H1 (cell line): ENCODE data around the gene STK39. TPM values are rescaled to one million over a fixed set of nuclear protein-coding genes. Genes with fewer than 3 reads are reported as not detected.

Experiments used
- CTCF ChIA-PET: fragments of 300-600 bp; sonication (Branson Sonifier 250); formaldehyde crosslinking; loops from one replicate; lab custom pipeline; 2021; ENCODE audit not compliant: partially characterized antibody; lab: Charles Lee
- POLR2A ChIA-PET: fragments of 300-600 bp; sonication (Branson Sonifier 250); formaldehyde crosslinking; loops from one replicate; lab custom pipeline; 2021; ENCODE audit warnings: inconsistent platforms; ENCODE audit not compliant: partially characterized antibody; lab: Charles Lee
- DNase-seq, 2 experiments: peaks; one replicate each; pipeline versions ENCODE4 v3.0.0 to v3.0.0-alpha.2; 2010 to 2022; ENCODE audit warnings: low spot score in 2 of 2, low read depth in 1 of 2, mixed read lengths in 1 of 2
- FAIRE-seq: peaks from 2 replicates; lab custom pipeline; 2011; peaks lifted over from hg19 to GRCh38; lab: Jason Lieb, UNC
- H2AFZ ChIP-seq: 2 replicates; pipeline ENCODE4 v1.8.1; 2012; ENCODE audit warnings: low read length, inconsistent platforms
- H2AK5ac ChIP-seq: 2 replicates; pipeline ENCODE4 v1.6.1; 2013; ENCODE audit warnings: low read depth, low read length
- H2BK120ac ChIP-seq: replicated peaks from 2 replicates; pipeline ENCODE3; 2013; ENCODE audit warnings: low read depth, low read length, inconsistent platforms
- H2BK12ac ChIP-seq: 2 replicates; pipeline ENCODE4 v1.6.1; 2013; ENCODE audit warnings: low read depth, low read length
- H2BK15ac ChIP-seq: 2 replicates; pipeline ENCODE4 v1.6.1; 2013; ENCODE audit warnings: low read length
- H2BK20ac ChIP-seq: 2 replicates; pipeline ENCODE4 v1.6.1; 2013; ENCODE audit warnings: low read length
- H2BK5ac ChIP-seq: 2 replicates; pipeline ENCODE4 v1.6.1; 2013; ENCODE audit warnings: low read depth, low read length
- H3K14ac ChIP-seq: 2 replicates; pipeline ENCODE4 v1.6.1; 2013; ENCODE audit warnings: inconsistent platforms; ENCODE audit not compliant: insufficient read length
- H3K18ac ChIP-seq: 2 replicates; pipeline ENCODE4 v1.6.1; 2013; ENCODE audit warnings: low read length; ENCODE audit errors: extremely low read depth
- H3K23ac ChIP-seq: 2 replicates; pipeline ENCODE4 v1.6.1; 2013; ENCODE audit warnings: inconsistent platforms; ENCODE audit not compliant: insufficient read length
- H3K23me2 ChIP-seq: 2 replicates; pipeline ENCODE4 v1.6.1; 2013; ENCODE audit warnings: low read depth, low read length
- H3K27ac ChIP-seq: 2 replicates; pipeline ENCODE4 v1.6.1; 2011; ENCODE audit warnings: low read depth, low read length, inconsistent platforms
- H3K27me3 ChIP-seq, 4 experiments: replicated peaks in 1 of 4; 1 replicate in 1 of 4; 2 replicates in 3 of 4; pipeline versions ENCODE4 v1.6.1 to v1.8.1; 2011 to 2013; ENCODE audit warnings: low read length in 3 of 4, mild to moderate bottlenecking in 3 of 4, inconsistent platforms in 2 of 4, mixed read lengths in 2 of 4, moderate library complexity in 1 of 4; ENCODE audit not compliant: control insufficient read depth in 3 of 4, insufficient read depth in 3 of 4; ENCODE audit errors: extremely low read depth in 1 of 4
- H3K36me3 ChIP-seq, 4 experiments: 2 replicates each; pipeline versions ENCODE4 v1.6.1 to v1.8.1; 2011 to 2013; ENCODE audit warnings: mild to moderate bottlenecking in 4 of 4, low read length in 3 of 4, moderate library complexity in 2 of 4, control low read depth in 1 of 4, inconsistent platforms in 1 of 4; ENCODE audit not compliant: insufficient read depth in 4 of 4, control insufficient read depth in 2 of 4
- H3K4ac ChIP-seq: replicated peaks from 2 replicates; pipeline ENCODE3; 2013; ENCODE audit warnings: low read length, low read depth, mixed read lengths, inconsistent platforms; ENCODE audit not compliant: insufficient read length
- H3K4me1 ChIP-seq, 4 experiments: replicated peaks in 1 of 4; 1 replicate in 1 of 4; 2 replicates in 3 of 4; pipeline versions ENCODE4 v1.6.1 to v1.8.1; 2011 to 2013; ENCODE audit warnings: low read length in 3 of 4, inconsistent platforms in 2 of 4, mixed read lengths in 1 of 4; ENCODE audit not compliant: insufficient read depth in 4 of 4, control insufficient read depth in 3 of 4
- H3K4me2 ChIP-seq, 2 experiments: 2 replicates each; pipeline versions ENCODE4 v1.6.1 to v1.8.1; 2011 to 2013; ENCODE audit warnings: low read depth in 2 of 2, low read length in 2 of 2, control low read depth in 1 of 2, inconsistent platforms in 1 of 2, mild to moderate bottlenecking in 1 of 2; ENCODE audit not compliant: insufficient read depth in 1 of 2
- H3K4me3 ChIP-seq, 4 experiments: fragments of 200-600, 300-600 bp in 1 of 4; sonication (generic), shearing (Covaris generic), sonication (Bioruptor Twin) in 1 of 4; 2 replicates each; pipeline versions ENCODE4 v1.5.1 to v1.8.1; 2011 to 2016; ENCODE audit warnings: low read length in 4 of 4, low read depth in 3 of 4, control low read depth in 2 of 4, inconsistent platforms in 2 of 4, mild to moderate bottlenecking in 2 of 4, mixed read lengths in 1 of 4, moderate library complexity in 1 of 4; ENCODE audit not compliant: insufficient read depth in 2 of 4; ENCODE audit errors: extremely low read depth in 1 of 4
- H3K56ac ChIP-seq: replicated peaks from 2 replicates; pipeline ENCODE3; 2013; ENCODE audit warnings: low read depth, mild to moderate bottlenecking, mixed read lengths, low read length, inconsistent platforms; ENCODE audit not compliant: insufficient read length
- H3K79me1 ChIP-seq: 2 replicates; pipeline ENCODE4 v1.6.1; 2013; ENCODE audit warnings: low read depth, low read length, control low read depth
- H3K79me2 ChIP-seq, 2 experiments: 2 replicates each; pipeline versions ENCODE4 v1.6.1 to v1.8.1; 2012 to 2013; ENCODE audit warnings: low read length in 2 of 2, mild to moderate bottlenecking in 2 of 2, inconsistent platforms in 1 of 2; ENCODE audit not compliant: insufficient read depth in 2 of 2, control insufficient read depth in 1 of 2
- H3K9ac ChIP-seq, 4 experiments: replicated peaks in 1 of 4; 1 replicate in 1 of 4; 2 replicates in 3 of 4; pipeline versions ENCODE4 v1.6.1 to v1.8.1; 2011 to 2013; ENCODE audit warnings: low read depth in 3 of 4, low read length in 3 of 4, control low read depth in 2 of 4, mild to moderate bottlenecking in 2 of 4, moderate library complexity in 2 of 4, inconsistent platforms in 1 of 4; ENCODE audit errors: extremely low read depth in 1 of 4
- H3K9me3 ChIP-seq, 2 experiments: 2 replicates each; pipeline versions ENCODE4 v1.6.1 to v1.8.1; 2012 to 2013; ENCODE audit warnings: mild to moderate bottlenecking in 2 of 2, moderate library complexity in 2 of 2, control low read depth in 1 of 2, inconsistent platforms in 1 of 2, low read depth in 1 of 2, low read length in 1 of 2, mixed read lengths in 1 of 2; ENCODE audit not compliant: insufficient read depth in 2 of 2
- H4K20me1 ChIP-seq, 2 experiments: replicated peaks in 1 of 2; 2 replicates each; pipeline versions ENCODE3 to v1.8.1; 2011 to 2013; ENCODE audit warnings: inconsistent platforms in 2 of 2, low read length in 2 of 2, mild to moderate bottlenecking in 1 of 2; ENCODE audit not compliant: insufficient read depth in 2 of 2, control insufficient read depth in 1 of 2
- H4K5ac ChIP-seq: 2 replicates; pipeline ENCODE4 v1.6.1; 2013; ENCODE audit warnings: low read length, low read depth, mixed read lengths, inconsistent platforms; ENCODE audit not compliant: insufficient read length
- H4K8ac ChIP-seq: 2 replicates; pipeline ENCODE4 v1.8.0; 2013; ENCODE audit warnings: mild to moderate bottlenecking, moderate library complexity, low read length, inconsistent platforms; ENCODE audit not compliant: insufficient read depth; ENCODE audit errors: extremely low read depth
- H4K91ac ChIP-seq: replicated peaks from 2 replicates; pipeline ENCODE3; 2013; ENCODE audit warnings: low read length, mixed read lengths, inconsistent platforms; ENCODE audit not compliant: insufficient read length
- BCL11A ChIP-seq, 2 experiments: IDR thresholded peaks; one replicate each; pipeline ENCODE4 v1.6.1; 2011; ENCODE audit warnings: low read depth in 2 of 2, low read length in 2 of 2, mild to moderate bottlenecking in 2 of 2
- CEBPB ChIP-seq: IDR thresholded peaks from 2 replicates; pipeline ENCODE4 v1.6.1; 2012; ENCODE audit warnings: low read depth, low read length
- GABPA ChIP-seq: IDR thresholded peaks from 2 replicates; pipeline ENCODE4 v1.6.1; 2011; ENCODE audit warnings: mild to moderate bottlenecking, low read length, moderate library complexity, borderline replicate concordance; ENCODE audit not compliant: insufficient read depth
- GTF2F1 ChIP-seq: IDR thresholded peaks from 2 replicates; pipeline ENCODE4 v1.6.1; 2012; ENCODE audit warnings: low read depth, low read length, improper control_type of control experiment, borderline replicate concordance
- JUN ChIP-seq: IDR thresholded peaks from 2 replicates; pipeline ENCODE4 v1.6.1; 2011; ENCODE audit warnings: low read depth, mild to moderate bottlenecking, improper control_type of control experiment, low read length
- KDM5A ChIP-seq: fragments of 200-600 bp; IDR thresholded peaks from 2 replicates; pipeline ENCODE4 v1.7.1; 2012; ENCODE audit warnings: mild to moderate bottlenecking, low read length, inconsistent platforms, mixed read lengths
- RBBP5 ChIP-seq: IDR thresholded peaks from 2 replicates; pipeline ENCODE4 v1.7.1; 2012; ENCODE audit warnings: low read depth, mild to moderate bottlenecking, inconsistent platforms, low read length, moderate library complexity, borderline replicate concordance
- RXRA ChIP-seq: IDR thresholded peaks from 2 replicates; pipeline ENCODE4 v1.6.1; 2011; ENCODE audit warnings: low read depth, mild to moderate bottlenecking, low read length, moderate library complexity; ENCODE audit not compliant: insufficient read depth
- SRF ChIP-seq: IDR thresholded peaks from 2 replicates; pipeline ENCODE4 v1.6.1; 2011; ENCODE audit warnings: mild to moderate bottlenecking, low read depth, low read length, moderate library complexity
- TCF12 ChIP-seq: IDR thresholded peaks from 2 replicates; pipeline ENCODE4 v1.6.1; 2011; ENCODE audit warnings: low read depth, mild to moderate bottlenecking, low read length
- YY1 ChIP-seq: IDR thresholded peaks from 2 replicates; pipeline ENCODE4 v1.6.1; 2011; ENCODE audit warnings: low read depth, mild to moderate bottlenecking, low read length
- WGBS, 2 experiments: shearing (Covaris generic) in 1 of 2; methylation state at CpG; one replicate each; pipeline versions ENCODE4 v1.1.6 to v1.1.7; 2013 to 2015; ENCODE audit warnings: low lambda C conversion rate in 2 of 2, mixed read lengths in 2 of 2, inconsistent platforms in 1 of 2, low coverage in 1 of 2, missing lambda C conversion rate in 1 of 2; ENCODE audit not compliant: insufficient replicate concordance in 2 of 2, insufficient coverage in 1 of 2, insufficient read length in 1 of 2; ENCODE audit errors: extremely low coverage in 1 of 2, missing lambda C conversion rate in 1 of 2; 5-methylcytosine and 5-hydroxymethylcytosine counted together
- polyA plus RNA-seq, 7 experiments: library from polyadenylated mRNA; depleted of rRNA in 3 of 7; stranded (reverse) in 5 of 7; unstranded in 2 of 7; fragments of >200 nt in 5 of 7; fragments of 200-250 nt in 2 of 7; gene quantifications; 1 replicate in 5 of 7; 2 replicates in 1 of 7; 4 replicates in 1 of 7; pipeline versions ENCODE4 v1.2.1 to v1.2.3, GENCODE V29; 2011 to 2013; ENCODE audit warnings: missing spikeins in 2 of 7, mixed read lengths in 2 of 7
- total RNA-seq: library from RNA; stranded (reverse); fragmentation: NEBNext Ultra II Directional; extraction: Animal tissue kit (Norgen Biotek cat#: 25700); gene quantifications from 2 replicates; pipeline ENCODE4 v1.2.1, GENCODE V29; 2021
- TF ChIP-seq, protein P1 (sequence below): IDR thresholded peaks from 2 replicates; pipeline ENCODE4 v1.6.1; 2012; ENCODE audit warnings: low read length, inconsistent platforms

Gene STK39
- total and polyA plus RNA-seq, 2 of the 8 experiments (the other 6 are each of a cell fraction or from before 2014, with no cell fraction given) = 13.7 to 23.8 TPM

DNA sequence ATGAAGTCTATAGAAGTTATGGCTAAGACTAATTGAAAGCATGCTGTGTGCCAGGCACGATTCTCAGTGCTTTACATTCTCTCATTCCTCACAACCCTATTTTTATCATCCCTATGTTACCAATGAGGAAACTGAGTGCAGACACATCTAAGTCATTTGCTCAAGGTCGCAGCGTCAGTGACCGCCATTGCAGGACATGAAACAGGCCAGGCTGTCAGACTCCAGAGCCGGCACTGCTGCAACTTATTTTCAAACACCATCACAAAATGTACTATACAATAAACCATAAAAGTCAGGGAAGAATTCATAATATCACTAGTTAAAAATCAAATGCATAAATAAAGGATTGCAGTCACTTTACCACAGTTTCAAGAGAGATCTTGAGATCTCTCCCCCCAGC lies 5.6 kb downstream of the STK39 start:
- 91% methylated on average over 5 of the region's 5 CpGs; no CpG with 5 or more reads in 1 of the 2 experiments for WGBS, 2 experiments
- CTCF ChIA-PET = interaction anchor here (0.6 kb wide), 1 partner anchor 67 kb away, joined by 3 read pairs; no protein-coding TSS in a partner anchor
- no peak for TF ChIP-seq KDM5A
- TF ChIP-seq TCF12 = no peak
- TF ChIP-seq RBBP5 = no peak
- no peak for TF ChIP-seq GABPA
- TF ChIP-seq CEBPB = no peak
- TF ChIP-seq RXRA = no peak
- TF ChIP-seq SRF = no peak
- no peak for TF ChIP-seq GTF2F1
- TF ChIP-seq, protein P1, sequence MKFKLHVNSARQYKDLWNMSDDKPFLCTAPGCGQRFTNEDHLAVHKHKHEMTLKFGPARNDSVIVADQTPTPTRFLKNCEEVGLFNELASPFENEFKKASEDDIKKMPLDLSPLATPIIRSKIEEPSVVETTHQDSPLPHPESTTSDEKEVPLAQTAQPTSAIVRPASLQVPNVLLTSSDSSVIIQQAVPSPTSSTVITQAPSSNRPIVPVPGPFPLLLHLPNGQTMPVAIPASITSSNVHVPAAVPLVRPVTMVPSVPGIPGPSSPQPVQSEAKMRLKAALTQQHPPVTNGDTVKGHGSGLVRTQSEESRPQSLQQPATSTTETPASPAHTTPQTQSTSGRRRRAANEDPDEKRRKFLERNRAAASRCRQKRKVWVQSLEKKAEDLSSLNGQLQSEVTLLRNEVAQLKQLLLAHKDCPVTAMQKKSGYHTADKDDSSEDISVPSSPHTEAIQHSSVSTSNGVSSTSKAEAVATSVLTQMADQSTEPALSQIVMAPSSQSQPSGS = no peak
- no peak for TF ChIP-seq BCL11A (IDR thresholded peaks at IDR 0.05; ENCODE audit: low read depth in 2 of 2, low read length in 2 of 2)
- TF ChIP-seq YY1 = no peak
- no peak for TF ChIP-seq JUN

More for the DNA sequence above, 5.6 kb downstream of the STK39 start:
- H2BK120ac ChIP-seq = no peak overlapping the region
- no peak overlapping the region for H3K23ac ChIP-seq
- no peak overlapping the region for H3K56ac ChIP-seq
- DNase-seq (no peak), FAIRE-seq (no peak)
- H3K4me1 ChIP-seq = peaks cover 2 to 9% (median 5%) of the 10 kb centered on the region in 4 experiments; a peak in 6 of 7 replicates
- no peak overlapping the region for H4K8ac ChIP-seq
- no peak overlapping the region for H3K14ac ChIP-seq
- H3K79me1 ChIP-seq = peaks cover 7% of the 10 kb centered on the region; the same call in 1 of the 2 replicates
- H3K23me2 ChIP-seq = peaks cover 7% of the 10 kb centered on the region; the same call in 1 of the 2 replicates
- H4K5ac ChIP-seq = no peak overlapping the region
- H2BK15ac ChIP-seq = no peak overlapping the region
- H4K91ac ChIP-seq = no peak overlapping the region
- no peak overlapping the region; a peak in 1 of 4 replicates for H3K4me2 ChIP-seq
- no peak overlapping the region for H3K4ac ChIP-seq
- POLR2A ChIA-PET = no interaction called here
- peaks cover 0 to 21% of the 10 kb centered on the region in 2 experiments; a peak in 2 of 4 replicates for H3K79me2 ChIP-seq
- no peak overlapping the region for H3K18ac ChIP-seq
- no peaks in the 10 kb centered on the region for H3K9me3 ChIP-seq
- H2AFZ ChIP-seq = no peak overlapping the region
- H2BK20ac ChIP-seq = no peak overlapping the region
- no peak overlapping the region for H2AK5ac ChIP-seq
- no peak overlapping the region for H3K9ac ChIP-seq
- H3K27ac ChIP-seq = no peak overlapping the region
- H3K27me3 ChIP-seq = no peaks in the 10 kb centered on the region
- H3K36me3 ChIP-seq = no peaks in the 10 kb centered on the region
- H2BK12ac ChIP-seq = no peak overlapping the region
- no peak overlapping the region for H2BK5ac ChIP-seq
- H4K20me1 ChIP-seq = peaks cover 5 to 7% of the 10 kb centered on the region in 2 experiments
- H3K4me3 ChIP-seq = no peak overlapping the region
